Spleen (tissue), 7 donors: ENCODE measurements around the gene NRCAM.

Source experiments
- POLR2A ChIP-seq, 3 donors: fragments of 450-650 bp; IDR thresholded peaks; one replicate each; pipeline ENCODE4 v1.5.1; 2017; ENCODE audit warnings: antibody characterized with exemption in 3 of 3, mild to moderate bottlenecking in 1 of 3
- POLR2AphosphoS5 ChIP-seq, 3 donors: sonication (generic); formaldehyde crosslinking; IDR thresholded peaks; one replicate each; pipeline ENCODE4 v1.5.1; 2017; ENCODE audit warnings: antibody characterized with exemption in 3 of 3
- TF ChIP-seq, protein P1 (sequence below), 11 experiments: fragments of 200-600 bp in 7 of 11; fragments of 450-650 bp in 4 of 11; sonication (generic) in 4 of 11; IDR thresholded peaks in 8 of 11; conservative IDR thresholded peaks in 3 of 11; 1 replicate in 7 of 11; 2 replicates in 4 of 11; pipeline versions ENCODE4 v1.4.0 to v1.8.0; 2016 to 2021; ENCODE audit warnings: antibody characterized with exemption in 11 of 11, inconsistent platforms in 4 of 11, mild to moderate bottlenecking in 1 of 11
- donor health status: DM: no; HTN: no; CAD: no; lungs with moderate emphysema.
- donor health status: DM: no; HTN: no; CAD: no.
- donor health status: DM: no; HTN: no; CAD: no.

DNA sequence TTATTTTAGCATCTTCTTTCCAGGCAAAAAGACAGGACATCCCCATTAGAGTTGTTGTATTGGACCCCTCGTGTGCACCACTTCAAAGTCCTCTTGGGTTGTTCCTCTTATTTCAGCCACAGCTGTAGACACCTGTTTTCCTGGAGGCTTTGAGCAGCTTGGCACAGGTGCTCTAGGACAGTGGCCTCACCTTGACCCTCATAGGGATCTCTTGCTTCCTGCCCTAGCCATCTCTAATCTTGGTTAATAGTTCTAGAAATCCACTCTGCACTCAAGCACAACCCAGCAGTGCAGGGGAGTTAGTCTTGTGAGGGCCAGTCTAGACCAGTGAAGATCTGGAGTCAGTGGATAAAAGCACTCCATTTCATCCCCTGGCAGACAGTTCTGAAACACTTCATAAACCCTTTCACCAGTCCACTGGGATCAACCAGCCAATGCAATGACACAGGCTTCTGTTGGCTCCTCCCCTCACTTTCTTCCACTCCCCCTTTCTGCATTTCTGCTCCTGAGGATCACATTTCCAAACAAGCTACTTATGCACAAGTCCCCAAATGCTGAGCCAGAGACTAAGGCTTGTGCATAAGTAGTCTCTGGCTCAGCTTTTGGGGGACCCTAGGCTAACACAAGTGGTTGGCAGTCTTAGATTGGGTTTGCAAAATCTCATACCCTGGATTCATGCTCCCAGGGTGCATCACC is 194.5 kb downstream of the NRCAM start:
- TF ChIP-seq, protein P1, sequence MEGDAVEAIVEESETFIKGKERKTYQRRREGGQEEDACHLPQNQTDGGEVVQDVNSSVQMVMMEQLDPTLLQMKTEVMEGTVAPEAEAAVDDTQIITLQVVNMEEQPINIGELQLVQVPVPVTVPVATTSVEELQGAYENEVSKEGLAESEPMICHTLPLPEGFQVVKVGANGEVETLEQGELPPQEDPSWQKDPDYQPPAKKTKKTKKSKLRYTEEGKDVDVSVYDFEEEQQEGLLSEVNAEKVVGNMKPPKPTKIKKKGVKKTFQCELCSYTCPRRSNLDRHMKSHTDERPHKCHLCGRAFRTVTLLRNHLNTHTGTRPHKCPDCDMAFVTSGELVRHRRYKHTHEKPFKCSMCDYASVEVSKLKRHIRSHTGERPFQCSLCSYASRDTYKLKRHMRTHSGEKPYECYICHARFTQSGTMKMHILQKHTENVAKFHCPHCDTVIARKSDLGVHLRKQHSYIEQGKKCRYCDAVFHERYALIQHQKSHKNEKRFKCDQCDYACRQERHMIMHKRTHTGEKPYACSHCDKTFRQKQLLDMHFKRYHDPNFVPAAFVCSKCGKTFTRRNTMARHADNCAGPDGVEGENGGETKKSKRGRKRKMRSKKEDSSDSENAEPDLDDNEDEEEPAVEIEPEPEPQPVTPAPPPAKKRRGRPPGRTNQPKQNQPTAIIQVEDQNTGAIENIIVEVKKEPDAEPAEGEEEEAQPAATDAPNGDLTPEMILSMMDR (IDR thresholded peaks at IDR 0.05 in 8 of 11, conservative IDR thresholded peaks at IDR 0.05 in 3 of 11) = no peak
- TF ChIP-seq POLR2AphosphoS5 (IDR thresholded peaks at IDR 0.05) = no peak
- TF ChIP-seq POLR2A (IDR thresholded peaks at IDR 0.05) = no peak
